Heart right ventricle (tissue), 16 donors: Measurements from ENCODE around the gene RGS2. TPM values are rescaled to one million over a fixed set of nuclear protein-coding genes. Genes with fewer than 3 reads are reported as not detected.

Experiments
- ATAC-seq, 8 donors: fragments of 200-7000 bp; cut with Tn5 transposase; one replicate each; pipeline ENCODE4 v1.9.1; 2020; ENCODE audit warnings: mild to moderate bottlenecking in 8 of 8, moderate library complexity in 8 of 8, moderate number of reproducible peaks in 1 of 8
- DNase-seq, 2 donors: peaks; one replicate each; pipeline ENCODE4 v3.0.0-alpha.2; 2020
- H3K27ac ChIP-seq, 10 donors: fragments of 200-600 bp; sonication (generic) in 2 of 10; one replicate each; pipeline versions ENCODE4 v1.5.0 to v1.8.0; 2020 to 2022; ENCODE audit warnings: mild to moderate bottlenecking in 3 of 10
- H3K27me3 ChIP-seq, 7 donors: fragments of 200-600 bp; one replicate each; pipeline ENCODE4 v1.8.0; 2021 to 2022; ENCODE audit warnings: mild to moderate bottlenecking in 2 of 7
- H3K36me3 ChIP-seq, 9 donors: fragments of 200-600 bp; sonication (generic) in 1 of 9; one replicate each; pipeline versions ENCODE4 v1.5.0 to v1.8.0; 2020 to 2022; ENCODE audit warnings: mild to moderate bottlenecking in 2 of 9
- H3K4me1 ChIP-seq, 9 donors: fragments of 200-600 bp; sonication (generic) in 1 of 9; one replicate each; pipeline versions ENCODE4 v1.5.0 to v1.8.0; 2020 to 2022; ENCODE audit warnings: mild to moderate bottlenecking in 4 of 9
- H3K4me3 ChIP-seq, 10 donors: fragments of 200-600 bp; sonication (generic) in 2 of 10; one replicate each; pipeline versions ENCODE4 v1.5.0 to v1.8.0; 2020 to 2022; ENCODE audit warnings: mild to moderate bottlenecking in 7 of 10, moderate library complexity in 2 of 10
- H3K9me3 ChIP-seq, 11 donors: fragments of 200-600 bp in 10 of 11; sonication (generic) in 2 of 11; one replicate each; pipeline versions ENCODE4 v1.5.0 to v1.8.0; 2013 to 2022; ENCODE audit warnings: mild to moderate bottlenecking in 2 of 11, control low read depth in 1 of 11, moderate library complexity in 1 of 11
- CTCF ChIP-seq, 9 donors: fragments of 200-600 bp; sonication (generic) in 2 of 9; IDR thresholded peaks; one replicate each; pipeline versions ENCODE4 v1.5.0 to v1.8.0; 2021 to 2022; ENCODE audit warnings: antibody characterized with exemption in 9 of 9, mild to moderate bottlenecking in 5 of 9, moderate library complexity in 1 of 9
- WGBS, 2 donors: extraction: QIAGEN DNeasy Blood & Tissue Kit; methylation state at CpG; one replicate each; pipeline ENCODE4 v1.1.7; 2013; ENCODE audit warnings: inconsistent platforms in 1 of 2; 5-methylcytosine and 5-hydroxymethylcytosine counted together
- intact Hi-C, 10 donors: fragments of 100-400 bp; cut with DNase I; formaldehyde crosslinking; loops; one replicate each; pipeline versions ENCODE4 v1.11.1 to v1.14.2; 2022
- polyA plus RNA-seq, 2 donors: library from polyadenylated mRNA; stranded (reverse); fragments of 200-250 nt; gene quantifications; one replicate each; pipeline ENCODE4 v1.2.3, GENCODE V29; 2013
- total RNA-seq, 10 donors: library from RNA; stranded (reverse); fragmentation: NEBNext Ultra II Directional in 3 of 10; extraction: Animal tissue kit (Norgen Biotek cat#: 25700) in 3 of 10; gene quantifications; one replicate each; pipeline versions ENCODE4 v1.2.1 to v1.2.4, GENCODE V29; 2021 to 2023
- donor health status: Arrhythmogenic right ventricular cardiomyopathy.
- donor health status: ischemic (EF 13 %, LVEDD 7.1; RV severe dilation, severe dysfunction).
- donor health status: healthy with polysubstance abuse.
- donor health status: DM: no; HTN: yes; CAD: no.
- donor health status: DM: no; HTN: no; CAD: no.
- donor health status: ischemic (EF 25% LVEDD 6.9; RV normal size, moderate dysfunction).
- donor health status: ischemic (EF 25% LVEDD 5.7; RV mildly dilated, moderate dysfunction).
- donor health status: healthy.
- donor health status: DM: yes; HTN: yes; CAD: no.
- donor health status: Ischemic cardiomyopathy.
- donor health status: ischemic (EF 35%, LVEDD 5.7; RV mildly dilated, moderate dysfunction).
- donor health status: nonischemic (EF 11% LVEDD 7.7; RV severe dilation, severe dysfunction).
- donor health status: DM: yes; HTN: yes; CAD: no.
- donor health status: PGD.
- donor health status: ischemic (EF 29% LVEDD 5.4; RV normal size, mild dysfunction).
- donor health status: nonischemic (EF 23%, LVEDD 6.1; RV moderate dilation, normal function).

Gene RGS2
- total and polyA plus RNA-seq, 12 donors = 12.2 to 30.8 (median 18.2) TPM

- TF ChIP-seq CTCF (IDR thresholded peaks at IDR 0.05) = no peak
- 75% methylated on average over 2 of the region's 2 CpGs for WGBS, 2 donors
- H3K27me3 ChIP-seq = no peaks in the 10 kb centered on the region
- H3K27ac ChIP-seq = no peak overlapping the region
- no peaks in the 10 kb centered on the region for H3K36me3 ChIP-seq
- no peaks in the 10 kb centered on the region for H3K9me3 ChIP-seq
- ATAC-seq (peak in 3 of 8 donors; percentile 57 to 68 (median 63)), DNase-seq (no peak)
- no peak overlapping the region for H3K4me3 ChIP-seq
- H3K4me1 ChIP-seq = peaks cover 0 to 10% (median 0%) of the 10 kb centered on the region in 9 donors
- intact Hi-C loops = no loop called here
These were observed 14.7 kb upstream of the RGS2 start for GRCh38 chr1:192793983-192794767.

GRCh38 chr1:192794768-192795035 lies 14.1 kb upstream of the RGS2 start:
- ATAC-seq = no peak

GRCh38 chr1:192795916-192796618 lies 12.8 kb upstream of the RGS2 start:
- TF ChIP-seq CTCF (IDR thresholded peaks at IDR 0.05) = no peak
- H3K4me3 ChIP-seq = no peak overlapping the region
- intact Hi-C loops = no loop called here
- no peak for DNase-seq
- no peaks in the 10 kb centered on the region for H3K9me3 ChIP-seq
- H3K27me3 ChIP-seq = no peaks in the 10 kb centered on the region
- no peak overlapping the region for H3K27ac ChIP-seq
- ATAC-seq = no peak
- peaks cover 0 to 11% (median 0%) of the 10 kb centered on the region in 9 donors for H3K4me1 ChIP-seq
- no peaks in the 10 kb centered on the region for H3K36me3 ChIP-seq
- WGBS, 2 donors = 33 to 65% methylated on average over 1 of the region's 1 CpG

More at GRCh38 chr1:192794768-192795035, 14.1 kb upstream of the RGS2 start:
- H3K9me3 ChIP-seq = no peaks in the 10 kb centered on the region
- H3K27me3 ChIP-seq = no peaks in the 10 kb centered on the region
- H3K4me1 ChIP-seq = peaks cover 0 to 10% (median 0%) of the 10 kb centered on the region in 9 donors
- DNase-seq = no peak
- H3K27ac ChIP-seq = no peak overlapping the region
- no peaks in the 10 kb centered on the region for H3K36me3 ChIP-seq
- no peak for TF ChIP-seq CTCF (IDR thresholded peaks at IDR 0.05)
- intact Hi-C loops = no loop called here
- no peak overlapping the region for H3K4me3 ChIP-seq

GRCh38 chr1:192797143-192797542 lies 11.7 kb upstream of the RGS2 start:
- no peak for TF ChIP-seq CTCF (IDR thresholded peaks at IDR 0.05)

More at GRCh38 chr1:192797143-192797542, 11.7 kb upstream of the RGS2 start:
- WGBS, 2 donors = 49 to 66% methylated on average over 1 of the region's 1 CpG
- DNase-seq (no peak), ATAC-seq (peak in 4 of 8 donors; percentile 55 to 81 (median 64))
- Histone ChIP-seq H3K27ac (no peak overlapping the region), H3K9me3 (no peaks in the 10 kb centered on the region), H3K4me1 (peaks cover 0 to 15% (median 0%) of the 10 kb centered on the region in 9 donors), H3K36me3 (no peaks in the 10 kb centered on the region), H3K27me3 (no peaks in the 10 kb centered on the region), H3K4me3 (no peak overlapping the region)
- intact Hi-C loops = no loop called here
